PC-3 (cell line): ENCODE data around the gene SLC7A6OS. TPM values are rescaled to one million over a fixed set of nuclear protein-coding genes. Genes with fewer than 3 reads are reported as not detected.

Experiments used
- ATAC-seq: fragments of 200-7000 bp; cut with Tn5 transposase; 2 replicates; pipeline ENCODE4 v1.9.1; 2020; ENCODE audit warnings: mild to moderate bottlenecking, moderate library complexity
- BruUV-seq: library from RNA; stranded (reverse); fragments of 400-500 nt; replicated peaks from 2 replicates; lab custom pipeline; 2021; lab: Mats Ljungman, UMichigan
- CTCF ChIA-PET: fragments of 300-600 bp; sonication (Branson Sonifier 250); formaldehyde crosslinking; loops from one replicate; lab custom pipeline; 2022; ENCODE audit warnings: antibody characterized with exemption; lab: Charles Lee
- POLR2A ChIA-PET: fragments of 300-600 bp; sonication (Branson Sonifier 250); formaldehyde crosslinking; loops from one replicate; lab custom pipeline; 2022; ENCODE audit warnings: antibody characterized with exemption; ENCODE audit not compliant: unreplicated experiment; lab: Charles Lee
- DNase-seq: peaks from one replicate; pipeline ENCODE4 v3.0.0-alpha.2; 2015
- H2AFZ ChIP-seq: fragments of 300-600 bp; sonication (generic); 2 replicates; pipeline ENCODE4 v1.6.0; 2016; ENCODE audit warnings: antibody characterized with exemption, low read length
- H3F3A ChIP-seq: fragments of 300-600 bp; sonication (generic); one replicate; pipeline ENCODE4 v1.6.0; 2017; ENCODE audit warnings: antibody characterized with exemption, low read length, control low read depth, mild to moderate bottlenecking; ENCODE audit not compliant: unreplicated experiment
- H3K27ac ChIP-seq: fragments of 300-600 bp; sonication (generic); 2 replicates; pipeline ENCODE4 v1.5.1; 2016; ENCODE audit warnings: mild to moderate bottlenecking, low read length
- H3K27me3 ChIP-seq: fragments of 300-600 bp; sonication (generic); 2 replicates; pipeline ENCODE4 v1.6.1; 2016; ENCODE audit warnings: low read length, mixed read lengths
- H3K36me3 ChIP-seq: fragments of 300-600 bp; sonication (generic); 2 replicates; pipeline ENCODE4 v1.6.1; 2016; ENCODE audit warnings: low read depth, mixed run types, low read length, mixed read lengths
- H3K4me1 ChIP-seq: fragments of 300-600 bp; sonication (generic); 2 replicates; pipeline ENCODE4 v1.5.1; 2016; ENCODE audit warnings: low read length; ENCODE audit not compliant: insufficient read depth
- H3K4me2 ChIP-seq: fragments of 300-600 bp; sonication (generic); 2 replicates; pipeline ENCODE4 v1.6.0; 2016; ENCODE audit warnings: low read length
- H3K4me3 ChIP-seq: fragments of 300-600 bp; sonication (generic); 2 replicates; pipeline ENCODE4 v1.5.1; 2016; ENCODE audit warnings: mild to moderate bottlenecking, low read length, mixed read lengths
- H3K79me2 ChIP-seq: fragments of 300-600 bp; sonication (generic); 2 replicates; pipeline ENCODE4 v1.6.1; 2017; ENCODE audit warnings: low read length, mixed read lengths
- H3K9ac ChIP-seq: fragments of 300-600 bp; sonication (generic); 2 replicates; pipeline ENCODE4 v1.6.0; 2016; ENCODE audit warnings: mild to moderate bottlenecking, low read length
- H3K9me2 ChIP-seq: fragments of 300-600 bp; sonication (generic); replicated peaks from 2 replicates; pipeline ENCODE4 v1.6.1; 2016; ENCODE audit warnings: mixed run types, low read length, mixed read lengths
- H3K9me3 ChIP-seq: fragments of 300-600 bp; sonication (generic); 2 replicates; pipeline ENCODE4 v1.6.1; 2016; ENCODE audit warnings: low read length, mixed read lengths
- H4K20me1 ChIP-seq: fragments of 300-600 bp; sonication (generic); 2 replicates; pipeline ENCODE4 v1.6.1; 2016; ENCODE audit warnings: low read length, mixed read lengths
- CTCF ChIP-seq: fragments of 300-600 bp; sonication (generic); conservative IDR thresholded peaks from 2 replicates; pipeline ENCODE4 v1.5.1; 2017; ENCODE audit warnings: antibody characterized with exemption, low read depth, mild to moderate bottlenecking, low read length
- EZH2 ChIP-seq: fragments of 300-600 bp; sonication (generic); IDR thresholded peaks from one replicate; pipeline ENCODE4 v1.6.1; 2017; ENCODE audit warnings: antibody characterized with exemption, mild to moderate bottlenecking, low read length; ENCODE audit not compliant: unreplicated experiment
- EZH2phosphoT487 ChIP-seq: fragments of 300-600 bp; sonication (generic); IDR thresholded peaks from 2 replicates; pipeline ENCODE4 v1.6.1; 2018; ENCODE audit warnings: mild to moderate bottlenecking, antibody characterized with exemption, low read length, borderline replicate concordance
- intact Hi-C: fragments of 100-400 bp; cut with micrococcal nuclease; formaldehyde crosslinking; loops from 2 replicates; pipeline ENCODE4 v1.9.0; 2023
- total RNA-seq: library from RNA; depleted of rRNA; stranded (reverse); fragments of >200 nt; gene quantifications from 2 replicates; pipeline ENCODE4 v1.2.3, GENCODE V29; 2014

Gene SLC7A6OS
- total RNA-seq, 1 experiment from 2014 or later: 12.6 TPM

GRCh38 chr16:68251832-68252231 lies 58.9 kb downstream of the SLC7A6OS start:
- H3K36me3 ChIP-seq: no peaks in the 10 kb centered on the region; the same call in 1 of the 2 replicates
- H3K9me3 ChIP-seq: no peaks in the 10 kb centered on the region
- BruUV-seq: no TSS peak
- H3K4me2 ChIP-seq: no peak overlapping the region
- intact Hi-C loops: no loop called here
- H3F3A ChIP-seq: no peaks in the 10 kb centered on the region
- ATAC-seq: no peak
- H3K27ac ChIP-seq: no peak overlapping the region
- CTCF ChIA-PET: no interaction called here
- POLR2A ChIA-PET: no interaction called here
- peaks cover 2% of the 10 kb centered on the region; the same call in 1 of the 2 replicates for H3K79me2 ChIP-seq
- no peak for DNase-seq
- H3K4me1 ChIP-seq: no peaks in the 10 kb centered on the region
- H2AFZ ChIP-seq: no peak overlapping the region
- H3K4me3 ChIP-seq: no peak overlapping the region
- H3K9me2 ChIP-seq: no peaks in the 10 kb centered on the region
- no peak overlapping the region for H3K9ac ChIP-seq
- H4K20me1 ChIP-seq: no peaks in the 10 kb centered on the region
- H3K27me3 ChIP-seq: no peaks in the 10 kb centered on the region
- TF ChIP-seq EZH2phosphoT487 (no peak), CTCF (no peak), EZH2 (no peak)

GRCh38 chr16:68250951-68251350 lies 59.8 kb downstream of the SLC7A6OS start:
- Histone ChIP-seq H3K9ac (no peak overlapping the region), H3K9me3 (no peaks in the 10 kb centered on the region), H3F3A (no peaks in the 10 kb centered on the region), H3K79me2 (peaks cover 11% of the 10 kb centered on the region), H3K4me2 (no peak overlapping the region), H3K9me2 (no peaks in the 10 kb centered on the region), H3K36me3 (no peaks in the 10 kb centered on the region; the same call in 1 of the 2 replicates), H3K4me1 (peaks cover 8% of the 10 kb centered on the region; the same call in 1 of the 2 replicates), H4K20me1 (no peaks in the 10 kb centered on the region), H3K4me3 (no peak overlapping the region), H3K27ac (no peak overlapping the region), H2AFZ (no peak overlapping the region), H3K27me3 (no peaks in the 10 kb centered on the region)
- TF ChIP-seq CTCF: no peak
- no peak for TF ChIP-seq EZH2phosphoT487
- no peak for TF ChIP-seq EZH2
- DNase-seq: no peak
- POLR2A ChIA-PET: no interaction called here
- CTCF ChIA-PET: no interaction called here
- intact Hi-C loops: no loop called here
- no peak for ATAC-seq
- no TSS peak for BruUV-seq

GRCh38 chr16:68249371-68249770 lies 61.4 kb downstream of the SLC7A6OS start:
- intact Hi-C loops: loop anchor here (5.0 kb wide), 1 partner anchor 63 kb away; the partner anchor contains the start of genes PRMT7 and SLC7A6OS
- Histone ChIP-seq H3K9ac (no peak overlapping the region), H3K79me2 (peaks cover 17% of the 10 kb centered on the region), H4K20me1 (no peaks in the 10 kb centered on the region), H3K36me3 (no peaks in the 10 kb centered on the region; the same call in 1 of the 2 replicates), H3K4me1 (peaks cover 14% of the 10 kb centered on the region; the same call in 1 of the 2 replicates), H3K9me2 (no peaks in the 10 kb centered on the region), H3K4me3 (no peak overlapping the region), H3K4me2 (no peak overlapping the region), H3K27ac (no peak overlapping the region), H3K27me3 (no peaks in the 10 kb centered on the region), H2AFZ (no peak overlapping the region), H3F3A (no peaks in the 10 kb centered on the region), H3K9me3 (no peaks in the 10 kb centered on the region)
- ChIA-PET CTCF (no interaction called here), POLR2A (no interaction called here)
- DNase-seq: no peak
- TF ChIP-seq EZH2: no peak
- TF ChIP-seq CTCF: no peak
- no peak for TF ChIP-seq EZH2phosphoT487
- BruUV-seq: no TSS peak
- ATAC-seq: no peak
